Cerebellar nuclear complex (tissue), 1 donor: ENCODE results near the gene SEPSECS.

Source experiments
- DNase-seq, 2 experiments: peaks; one replicate each; lab custom pipeline; 2025; lab: John Stamatoyannopoulos, UW

The SEPSECS gene

DNA sequence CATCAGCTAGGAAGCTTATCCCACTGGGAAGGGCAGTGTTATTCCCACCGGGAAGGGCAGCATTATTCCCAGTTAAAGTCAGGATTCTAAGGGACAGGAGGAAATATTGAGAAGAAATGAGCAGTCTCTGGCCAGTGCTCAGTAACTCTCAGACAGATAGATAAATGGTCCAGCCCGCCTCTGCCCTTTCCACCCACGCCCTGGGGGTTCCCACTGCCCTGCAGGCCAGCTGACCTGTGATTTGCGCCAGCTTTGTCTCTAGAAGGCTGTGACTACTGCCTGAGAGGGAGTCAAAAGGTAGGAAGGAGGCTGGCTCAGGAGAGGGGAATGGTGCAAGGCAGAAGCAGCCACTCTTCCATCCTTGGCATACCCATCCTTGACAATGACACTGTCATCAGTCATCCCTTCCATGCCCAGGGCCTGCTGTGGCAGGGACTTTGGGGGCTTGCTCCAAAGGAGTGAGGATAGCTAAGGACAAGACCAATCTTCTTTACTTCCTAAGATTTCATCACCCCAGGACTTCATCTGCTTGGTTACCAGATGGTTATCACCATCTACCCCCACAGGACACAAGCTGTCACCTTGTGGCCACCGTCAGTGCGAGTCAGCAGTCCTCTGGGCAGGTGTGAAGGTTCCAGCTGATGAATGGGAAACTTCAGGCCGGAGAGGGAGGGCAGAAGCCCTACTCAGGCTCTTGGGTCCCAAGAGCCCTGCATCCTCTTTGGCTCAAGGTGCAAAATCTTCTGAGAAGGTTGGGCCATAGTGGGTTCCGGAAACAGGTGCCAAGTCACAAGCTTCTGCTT is 49.5 kb downstream of the SEPSECS start:
- no peak for DNase-seq

- no peak for DNase-seq
Observed at GRCh38 chr4:25109511-25109910, 50.7 kb downstream of the SEPSECS start.

GRCh38 chr4:25108556-25108955 is 51.7 kb downstream of the SEPSECS start:
- DNase-seq = no peak

DNA sequence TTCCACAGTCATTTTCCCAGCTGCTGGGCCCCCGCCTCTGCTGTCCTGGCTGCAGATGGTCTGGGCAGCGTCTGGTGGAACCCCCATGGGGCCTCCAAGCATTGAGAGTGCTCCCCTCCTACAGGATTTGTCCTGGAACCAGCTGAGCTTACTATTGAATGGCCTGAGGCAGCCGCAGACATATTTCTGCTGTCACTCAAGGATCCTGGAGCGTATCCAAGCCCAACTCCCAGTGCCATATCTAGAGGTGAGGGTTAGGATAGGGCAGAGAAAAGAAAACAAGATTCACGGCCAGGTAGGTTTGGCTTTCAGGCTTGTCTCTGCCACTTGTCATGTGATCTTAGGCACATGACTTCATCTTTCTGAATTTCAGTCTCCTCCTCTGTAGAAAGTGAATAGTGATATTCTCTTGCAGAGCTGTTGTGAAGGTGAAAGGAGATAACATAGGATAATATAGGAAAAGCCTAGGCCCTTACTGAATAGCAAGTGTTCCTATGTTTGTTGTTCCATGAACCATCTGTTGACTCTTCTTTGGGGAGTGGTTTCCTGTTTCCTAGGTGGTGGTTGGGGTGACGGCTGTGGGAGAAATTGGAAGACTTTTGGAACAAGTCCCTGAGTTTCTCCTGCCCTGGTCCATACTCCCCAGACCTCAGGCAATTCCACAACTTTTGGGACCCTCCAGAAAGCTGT is 52.3 kb downstream of the SEPSECS start:
- no peak for DNase-seq

DNA sequence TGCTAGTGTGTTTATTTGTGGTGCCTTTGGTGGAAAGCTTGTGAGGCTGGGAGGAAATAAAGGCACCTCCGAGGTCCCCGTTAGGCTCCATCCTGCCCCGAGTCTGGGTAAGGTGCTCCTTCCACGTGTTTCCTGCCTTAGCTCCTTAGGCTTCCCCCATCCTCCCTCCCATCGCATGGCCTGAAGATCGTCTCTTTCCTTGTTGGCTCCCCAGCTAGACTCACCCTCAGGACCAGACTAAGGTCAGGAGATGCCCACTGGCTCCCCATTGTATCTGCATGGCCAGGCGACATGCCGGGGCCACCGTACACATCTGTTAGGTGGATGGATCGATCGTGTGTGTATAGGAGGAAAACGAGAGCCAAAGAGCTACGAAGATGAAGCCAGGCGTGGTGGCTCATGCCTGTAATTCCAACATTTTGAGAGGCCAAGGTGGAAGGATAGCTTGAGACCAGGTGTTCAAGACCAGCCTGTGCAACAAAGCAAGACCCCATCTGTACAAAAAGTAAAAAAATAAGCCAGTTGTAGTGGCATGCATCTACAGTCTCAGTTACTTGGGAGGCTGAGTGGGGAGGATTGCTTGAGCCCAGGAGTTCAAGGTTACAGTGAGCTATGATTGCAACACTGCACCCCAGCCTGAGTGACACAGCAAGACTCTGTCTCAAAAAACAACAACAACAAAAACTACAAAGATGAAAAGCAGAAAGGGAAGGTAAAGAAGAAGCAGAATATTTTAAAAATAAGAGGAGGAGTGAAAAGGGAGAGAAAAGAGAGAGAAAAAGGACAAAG is 53.7 kb downstream of the SEPSECS start:
- no peak for DNase-seq

- DNase-seq = no peak
Observed at GRCh38 chr4:25104591-25104990, 55.7 kb downstream of the SEPSECS start.

- no peak for DNase-seq
Observed at GRCh38 chr4:25103418-25103817, 56.8 kb downstream of the SEPSECS start.

GRCh38 chr4:25101836-25102235 is 58.4 kb downstream of the SEPSECS start:
- DNase-seq = no peak

DNA sequence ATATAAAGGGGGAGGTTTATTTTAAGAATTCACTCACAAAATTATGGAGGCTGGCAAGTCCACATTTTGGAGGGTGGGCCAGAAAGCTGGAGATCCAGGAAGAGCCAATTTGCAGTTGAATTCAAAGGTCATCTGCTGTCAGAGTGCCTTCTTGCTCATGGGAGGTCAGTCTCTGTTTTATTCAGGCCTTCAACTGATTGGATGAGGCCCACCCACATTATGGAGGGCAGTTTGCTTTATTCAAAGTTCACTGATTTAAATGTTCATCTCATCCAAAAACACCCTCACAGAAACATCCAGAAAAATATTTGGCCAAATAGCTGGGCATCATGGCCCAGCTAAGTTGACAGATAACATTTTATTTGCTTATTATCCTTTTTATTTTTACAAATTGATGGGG is 59.5 kb downstream of the SEPSECS start:
- DNase-seq = no peak

GRCh38 chr4:25100021-25100555 is 60.2 kb downstream of the SEPSECS start:
- no peak for DNase-seq

- DNase-seq = no peak
Observed at GRCh38 chr4:25098964-25099891, 61.0 kb downstream of the SEPSECS start.

DNA sequence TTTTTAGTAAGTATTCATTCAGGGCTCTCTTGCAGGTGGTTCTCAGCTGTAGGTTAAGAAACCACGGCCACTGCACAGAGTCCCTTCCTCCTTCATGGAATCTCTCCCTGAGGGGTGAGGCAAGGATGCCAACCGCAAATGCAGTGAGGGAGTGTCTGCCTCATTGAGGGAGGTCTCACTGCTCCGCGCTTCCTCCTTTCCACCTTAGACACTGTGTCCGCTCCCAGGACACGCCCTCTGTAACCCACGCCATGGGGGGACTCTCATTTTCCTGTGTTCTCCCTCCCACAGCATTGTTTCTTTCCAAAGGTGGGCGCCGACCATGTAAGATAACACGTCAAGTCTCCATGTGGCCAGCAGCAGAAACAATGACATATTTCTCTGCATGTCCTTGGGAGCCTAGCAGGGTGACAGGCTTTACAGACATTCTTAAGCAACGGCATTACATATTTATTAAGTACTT is 63.2 kb downstream of the SEPSECS start:
- DNase-seq = no peak

- DNase-seq = no peak
Observed at GRCh38 chr4:25096251-25096980, 63.8 kb downstream of the SEPSECS start.

DNA sequence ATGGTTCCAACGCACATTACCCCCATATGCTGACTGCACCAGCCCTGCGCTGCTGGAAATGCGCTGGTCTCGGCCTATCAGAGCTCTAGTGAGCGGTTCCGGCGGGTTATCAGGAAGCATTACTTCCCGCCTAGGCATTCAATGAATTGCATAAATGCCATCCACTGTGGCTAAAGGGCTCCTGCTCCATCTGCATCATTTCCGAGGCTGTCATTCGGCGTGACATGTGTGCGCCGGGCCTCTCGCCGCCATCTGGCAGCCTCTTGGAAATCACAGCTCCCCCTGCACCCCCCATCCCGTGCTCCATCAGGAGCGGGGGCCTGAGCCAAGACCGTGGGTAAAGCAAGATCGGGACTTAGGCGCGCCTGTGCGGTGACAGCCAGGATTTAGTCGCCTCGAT is 64.4 kb downstream of the SEPSECS start:
- DNase-seq = peak; percentile 8 to 57

DNA sequence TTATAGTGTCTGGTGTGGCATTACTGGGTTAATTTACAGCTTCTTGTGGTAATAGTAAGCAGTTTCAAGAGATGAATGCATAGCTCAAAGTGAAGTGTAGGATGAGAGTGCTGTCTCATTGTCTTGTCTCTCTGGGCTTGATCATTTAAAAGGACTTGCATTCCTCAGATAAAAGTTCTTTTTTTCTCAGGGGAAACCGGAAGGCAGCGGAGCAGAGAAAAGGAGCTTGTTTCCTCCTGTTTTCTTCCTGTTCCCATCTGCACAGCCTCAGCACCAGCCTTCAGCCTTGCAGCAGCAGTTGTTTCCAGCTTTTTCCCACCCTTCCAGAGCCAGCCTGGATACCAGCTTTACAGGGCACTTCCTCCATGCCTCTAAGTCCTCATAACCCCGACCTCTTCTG is 68.1 kb downstream of the SEPSECS start:
- no peak for DNase-seq

- no peak for DNase-seq
Observed at GRCh38 chr4:25090516-25090915, 69.7 kb downstream of the SEPSECS start.

GRCh38 chr4:25089051-25089763 is 71.0 kb downstream of the SEPSECS start:
- no peak for DNase-seq

- DNase-seq = no peak
Observed at GRCh38 chr4:25088093-25088952, 71.9 kb downstream of the SEPSECS start.

GRCh38 chr4:25085671-25086070 is 74.6 kb downstream of the SEPSECS start:
- DNase-seq = no peak
